Measurements from ENCODE around the gene NDE1. TPM values are rescaled to one million over a fixed set of nuclear protein-coding genes. Genes with fewer than 3 reads are reported as not detected.

NDE1 gene
- total and polyA plus RNA-seq, 2 of the 4 experiments (the other 2 are of a cell fraction): 22.7 to 29.2 TPM

DNA sequence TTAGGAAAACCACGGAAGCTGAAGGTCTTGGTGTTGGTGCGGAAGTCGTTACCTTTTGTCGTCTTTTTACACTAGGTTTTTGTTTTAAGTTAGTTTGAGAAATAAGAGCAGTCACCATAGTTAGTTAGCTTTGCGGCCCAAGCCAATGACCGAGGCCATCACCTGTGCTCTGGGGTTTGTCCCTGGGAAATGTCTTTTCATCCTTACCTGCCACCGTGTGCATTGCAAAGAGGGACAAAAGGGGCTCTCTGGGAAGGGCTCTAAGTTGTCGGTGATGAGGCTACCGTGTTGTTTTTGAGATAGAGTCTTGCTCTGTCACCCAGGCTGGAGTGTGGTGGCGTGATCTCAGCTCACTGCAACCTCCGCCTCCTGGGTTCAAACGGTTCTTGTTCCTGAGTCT is 49.8 kb downstream of the NDE1 start:
- BruUV-seq (replicated peaks): no TSS peak
- H3K18ac ChIP-seq (ENCODE audit: low read depth, low read length): no peak overlapping the region
- no peak overlapping the region for H3K4me2 ChIP-seq (ENCODE audit: low read depth, low read length)
- POLR2A ChIA-PET (ENCODE audit: unreplicated experiment): no interaction called here
- H3K9ac ChIP-seq (ENCODE audit: low read depth, low read length): no peak overlapping the region
- H2AK9ac ChIP-seq (replicated peaks; ENCODE audit: low read depth, low read length, poor library complexity): no peak overlapping the region
- H3K9me3 ChIP-seq (ENCODE audit: control insufficient read depth, insufficient read depth, low read length): no peaks in the 10 kb centered on the region
- no peak overlapping the region for H4K5ac ChIP-seq (ENCODE audit: low read depth, low read length)
- H3K4ac ChIP-seq (ENCODE audit: low read depth, low read length): no peak overlapping the region
- H2BK5ac ChIP-seq (ENCODE audit: low read depth, low read length, poor library complexity, severe bottlenecking): no peak overlapping the region
- peaks cover 2% of the 10 kb centered on the region for H3K4me1 ChIP-seq (ENCODE audit: control insufficient read depth, insufficient read depth, low read length)
- in situ Hi-C loops (cut with MboI; ENCODE audit: low sequenced_read_pairs) (no loop called here), intact Hi-C loops (cut with micrococcal nuclease) (loop anchor here (5.0 to 10.0 kb wide), 4 partner anchors 48 to 495 kb away; partner anchors contain the start of gene NDE1), dilution Hi-C loops (cut with HindIII; ENCODE audit: low sequenced_read_pairs, unreplicated experiment) (no loop called here)
- peaks cover 0 to 12% of the 10 kb centered on the region in 2 experiments; a peak in 2 of 4 replicates for H3K79me1 ChIP-seq (ENCODE audit: low read depth in 1 of 2, low read length in 2 of 2)
- DNase-seq (no peak), ATAC-seq (ENCODE audit: low read depth) (no peak)
- H3K36me3 ChIP-seq (ENCODE audit: control insufficient read depth, insufficient read depth, low read length): peaks cover 42% of the 10 kb centered on the region
- H2BK120ac ChIP-seq (ENCODE audit: low read depth, low read length): no peak overlapping the region
- no peak overlapping the region for H4K8ac ChIP-seq (ENCODE audit: low read depth in 2 of 2, low read length in 2 of 2)
- H2BK20ac ChIP-seq (ENCODE audit: low read depth, low read length): no peak overlapping the region
- H3K9me1 ChIP-seq (ENCODE audit: insufficient read depth, low read length): 0 out of 2 replicates have a peak, but pooled peaks cover 6% of the 10 kb centered on the region
- no peak overlapping the region for H2AK5ac ChIP-seq (ENCODE audit: low read depth, low read length)
- no peak overlapping the region for H2AFZ ChIP-seq (replicated peaks; ENCODE audit: low read length, poor library complexity)
- no peak overlapping the region for H3K23ac ChIP-seq (ENCODE audit: low read depth, low read length)
- no peak overlapping the region for H3K27ac ChIP-seq (ENCODE audit: insufficient read depth, low read length)
- H4K91ac ChIP-seq (ENCODE audit: insufficient read depth, low read depth, low read length): no peak overlapping the region
- no peaks in the 10 kb centered on the region for H3K27me3 ChIP-seq (ENCODE audit: control insufficient read depth, insufficient read depth, low read length)
- no peak overlapping the region for H3K4me3 ChIP-seq (ENCODE audit: insufficient read depth, low read depth, low read length)
- H2BK15ac ChIP-seq (ENCODE audit: low read depth, low read length): no peak overlapping the region
- TF ChIP-seq, protein P1, sequence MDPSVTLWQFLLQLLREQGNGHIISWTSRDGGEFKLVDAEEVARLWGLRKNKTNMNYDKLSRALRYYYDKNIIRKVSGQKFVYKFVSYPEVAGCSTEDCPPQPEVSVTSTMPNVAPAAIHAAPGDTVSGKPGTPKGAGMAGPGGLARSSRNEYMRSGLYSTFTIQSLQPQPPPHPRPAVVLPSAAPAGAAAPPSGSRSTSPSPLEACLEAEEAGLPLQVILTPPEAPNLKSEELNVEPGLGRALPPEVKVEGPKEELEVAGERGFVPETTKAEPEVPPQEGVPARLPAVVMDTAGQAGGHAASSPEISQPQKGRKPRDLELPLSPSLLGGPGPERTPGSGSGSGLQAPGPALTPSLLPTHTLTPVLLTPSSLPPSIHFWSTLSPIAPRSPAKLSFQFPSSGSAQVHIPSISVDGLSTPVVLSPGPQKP (IDR thresholded peaks at IDR 0.05; ENCODE audit: borderline replicate concordance, low read depth, low read length): no peak
- TF ChIP-seq NFE2L2 (IDR thresholded peaks at IDR 0.05; ENCODE audit: low read depth, low read length): no peak
- TF ChIP-seq BHLHE40 (IDR thresholded peaks at IDR 0.05; ENCODE audit: low read depth, low read length): no peak
- TF ChIP-seq MXI1 (IDR thresholded peaks at IDR 0.05; ENCODE audit: borderline replicate concordance, low read depth, low read length): no peak
- TF ChIP-seq CEBPB (IDR thresholded peaks at IDR 0.05; ENCODE audit: low read depth, low read length): no peak
- TF ChIP-seq, protein P2, sequence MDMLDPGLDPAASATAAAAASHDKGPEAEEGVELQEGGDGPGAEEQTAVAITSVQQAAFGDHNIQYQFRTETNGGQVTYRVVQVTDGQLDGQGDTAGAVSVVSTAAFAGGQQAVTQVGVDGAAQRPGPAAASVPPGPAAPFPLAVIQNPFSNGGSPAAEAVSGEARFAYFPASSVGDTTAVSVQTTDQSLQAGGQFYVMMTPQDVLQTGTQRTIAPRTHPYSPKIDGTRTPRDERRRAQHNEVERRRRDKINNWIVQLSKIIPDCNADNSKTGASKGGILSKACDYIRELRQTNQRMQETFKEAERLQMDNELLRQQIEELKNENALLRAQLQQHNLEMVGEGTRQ (IDR thresholded peaks at IDR 0.05; ENCODE audit: low read depth, low read length): no peak
- TF ChIP-seq MAFK (IDR thresholded peaks at IDR 0.05; ENCODE audit: low read depth, low read length): no peak
- no peak for TF ChIP-seq POLR2A (IDR thresholded peaks at IDR 0.05; ENCODE audit: low read depth, low read length)
- no peak for TF ChIP-seq CHD1 (IDR thresholded peaks at IDR 0.05; ENCODE audit: low read depth, low read length)
- CTCF ChIA-PET: no interaction called here
- no peak overlapping the region for H3K14ac ChIP-seq (replicated peaks; ENCODE audit: low read depth, low read length)
- 90% methylated on average over 2 of the region's 12 CpGs; no CpG with 5 or more reads in 1 of the 2 experiments for WGBS, 2 experiments (ENCODE audit: extremely low coverage in 2 of 2, insufficient read length in 1 of 2)
- no peaks in the 10 kb centered on the region; the same call in 1 of the 2 replicates for H4K20me1 ChIP-seq (ENCODE audit: insufficient read depth, low read length)
- no peak overlapping the region for H3K56ac ChIP-seq (ENCODE audit: extremely low read depth, insufficient read depth, low read length)

Measured in IMR-90 (cell line).